ENCODE results near the gene B4GALT6. TPM values are rescaled to one million over a fixed set of nuclear protein-coding genes. Genes with fewer than 3 reads are reported as not detected.

The B4GALT6 gene
- polyA plus RNA-seq, 1 donor (not counting 4 experiments of a cell fraction or from before 2014, with no cell fraction given), result 7.1 TPM

GRCh38 chr18:31677592-31677991, 6.8 kb downstream of the B4GALT6 start:
- dilution Hi-C loops (cut with MboI; ENCODE audit: extremely low pct_ligation_motif_present, low sequenced_read_pairs), result no loop called here
- no peak overlapping the region for H3K27ac ChIP-seq (ENCODE audit: control insufficient read depth, insufficient read depth, low read length)
- TF ChIP-seq EZH2 (IDR thresholded peaks at IDR 0.05; ENCODE audit: low read length), result no peak
- TF ChIP-seq CTCF (optimal IDR thresholded peaks at IDR 0.05 in 1 of 3, IDR thresholded peaks at IDR 0.05 in 1 of 3, conservative IDR thresholded peaks at IDR 0.05 in 1 of 3; ENCODE audit: extremely low read depth in 1 of 3, insufficient read depth in 2 of 3, low read length in 3 of 3), result no peak

GRCh38 chr18:31675404-31675803, 9.0 kb downstream of the B4GALT6 start:
- DNase-seq (ENCODE audit: low read depth, low spot score) (no peak), FAIRE-seq (no peak)

More at GRCh38 chr18:31677592-31677991, 6.8 kb downstream of the B4GALT6 start:
- H4K20me1 ChIP-seq (ENCODE audit: control insufficient read depth, extremely low read depth, insufficient read depth, low read length), result no peaks in the 10 kb centered on the region
- H3K27me3 ChIP-seq (ENCODE audit: control insufficient read depth, extremely low read depth, insufficient read depth, low read length), result no peaks in the 10 kb centered on the region
- H2AFZ ChIP-seq (ENCODE audit: control insufficient read depth, low read length), result no peak overlapping the region
- H3K4me1 ChIP-seq (ENCODE audit: control insufficient read depth, extremely low read depth, insufficient read depth, low read length), result peaks cover 31% of the 10 kb centered on the region
- H3K9ac ChIP-seq (ENCODE audit: control insufficient read depth, extremely low read depth, insufficient read depth, low read length), result no peak overlapping the region
- no peak overlapping the region for H3K4me3 ChIP-seq (ENCODE audit: control insufficient read depth in 2 of 3, extremely low read depth in 1 of 3, insufficient read depth in 2 of 3, low read depth in 1 of 3, low read length in 3 of 3)
- no peak for FAIRE-seq
- no peaks in the 10 kb centered on the region for H3K9me3 ChIP-seq (ENCODE audit: control insufficient read depth, low read depth, low read length)
- no peak for DNase-seq (ENCODE audit: low read depth, low spot score)
- no peaks in the 10 kb centered on the region for H3K36me3 ChIP-seq (ENCODE audit: control insufficient read depth in 2 of 2, extremely low read depth in 1 of 2, insufficient read depth in 2 of 2, low read length in 2 of 2)
- no peak overlapping the region for H3K4me2 ChIP-seq (ENCODE audit: control insufficient read depth, extremely low read depth, insufficient read depth, low read depth, low read length)
- H3K9me1 ChIP-seq (ENCODE audit: control insufficient read depth, extremely low read depth, insufficient read depth, low read length), result no peaks in the 10 kb centered on the region
- H3K79me2 ChIP-seq (ENCODE audit: control insufficient read depth, insufficient read depth, low read length), result peaks cover 15% of the 10 kb centered on the region

More at GRCh38 chr18:31675404-31675803, 9.0 kb downstream of the B4GALT6 start:
- H3K27ac ChIP-seq (ENCODE audit: control insufficient read depth, insufficient read depth, low read length), result no peak overlapping the region
- no peak overlapping the region for H3K9ac ChIP-seq (ENCODE audit: control insufficient read depth, extremely low read depth, insufficient read depth, low read length)
- dilution Hi-C loops (cut with MboI; ENCODE audit: extremely low pct_ligation_motif_present, low sequenced_read_pairs), result no loop called here
- H3K4me1 ChIP-seq (ENCODE audit: control insufficient read depth, extremely low read depth, insufficient read depth, low read length), result peaks cover 21% of the 10 kb centered on the region
- no peaks in the 10 kb centered on the region for H3K9me1 ChIP-seq (ENCODE audit: control insufficient read depth, extremely low read depth, insufficient read depth, low read length)
- no peak overlapping the region for H2AFZ ChIP-seq (ENCODE audit: control insufficient read depth, low read length)
- H4K20me1 ChIP-seq (ENCODE audit: control insufficient read depth, extremely low read depth, insufficient read depth, low read length), result no peaks in the 10 kb centered on the region
- peaks cover 12% of the 10 kb centered on the region for H3K79me2 ChIP-seq (ENCODE audit: control insufficient read depth, insufficient read depth, low read length)
- TF ChIP-seq EZH2 (IDR thresholded peaks at IDR 0.05; ENCODE audit: low read length) (no peak), CTCF (optimal IDR thresholded peaks at IDR 0.05 in 1 of 3, IDR thresholded peaks at IDR 0.05 in 1 of 3, conservative IDR thresholded peaks at IDR 0.05 in 1 of 3; ENCODE audit: extremely low read depth in 1 of 3, insufficient read depth in 2 of 3, low read length in 3 of 3) (no peak)
- no peak overlapping the region for H3K4me3 ChIP-seq (ENCODE audit: control insufficient read depth in 2 of 3, extremely low read depth in 1 of 3, insufficient read depth in 2 of 3, low read depth in 1 of 3, low read length in 3 of 3)
- H3K27me3 ChIP-seq (ENCODE audit: control insufficient read depth, extremely low read depth, insufficient read depth, low read length), result no peaks in the 10 kb centered on the region
- H3K36me3 ChIP-seq (ENCODE audit: control insufficient read depth in 2 of 2, extremely low read depth in 1 of 2, insufficient read depth in 2 of 2, low read length in 2 of 2), result no peaks in the 10 kb centered on the region
- H3K9me3 ChIP-seq (ENCODE audit: control insufficient read depth, low read depth, low read length), result no peaks in the 10 kb centered on the region
- no peak overlapping the region for H3K4me2 ChIP-seq (ENCODE audit: control insufficient read depth, extremely low read depth, insufficient read depth, low read depth, low read length)

Measured in keratinocyte (primary cell).